Cortex of kidney (tissue), 1 donor: ENCODE data around the gene TP53I11.

Experiments
- DNase-seq: peaks from one replicate; lab custom pipeline; 2025; lab: John Stamatoyannopoulos, UW

TP53I11 gene

GRCh38 chr11:44957040-44957515 lies 6.4 kb upstream of the TP53I11 start:
- DNase-seq = no peak

- no peak for DNase-seq
These were observed 4.5 kb upstream of the TP53I11 start for GRCh38 chr11:44955015-44955738.

GRCh38 chr11:44954051-44954906 lies 3.6 kb upstream of the TP53I11 start:
- no peak for DNase-seq

- no peak for DNase-seq
These were observed 2.0 kb upstream of the TP53I11 start for GRCh38 chr11:44952500-44953260.

- DNase-seq = no peak
These were observed 1.4 kb upstream of the TP53I11 start for GRCh38 chr11:44952082-44952481.

GRCh38 chr11:44950031-44950624 lies 555 bp downstream of the TP53I11 start:
- no peak for DNase-seq

- no peak for DNase-seq
These were observed 1.3 kb downstream of the TP53I11 start for GRCh38 chr11:44949160-44950030.

GRCh38 chr11:44948155-44948554 lies 2.5 kb downstream of the TP53I11 start:
- no peak for DNase-seq

- DNase-seq = no peak
These were observed 3.6 kb downstream of the TP53I11 start for GRCh38 chr11:44947114-44947513.

GRCh38 chr11:44946263-44946662 lies 4.4 kb downstream of the TP53I11 start:
- DNase-seq = no peak

GRCh38 chr11:44945666-44946065 lies 5.0 kb downstream of the TP53I11 start:
- DNase-seq = no peak

- no peak for DNase-seq
These were observed 5.8 kb downstream of the TP53I11 start for GRCh38 chr11:44944853-44945235.

- no peak for DNase-seq
These were observed 6.4 kb downstream of the TP53I11 start for GRCh38 chr11:44944181-44944852.

GRCh38 chr11:44943696-44944095 lies 7.0 kb downstream of the TP53I11 start:
- DNase-seq = no peak

GRCh38 chr11:44943118-44943517 lies 7.6 kb downstream of the TP53I11 start:
- no peak for DNase-seq

- no peak for DNase-seq
These were observed 8.4 kb downstream of the TP53I11 start for GRCh38 chr11:44942029-44942955.

- no peak for DNase-seq
These were observed 9.2 kb downstream of the TP53I11 start for GRCh38 chr11:44941259-44942021.

GRCh38 chr11:44940835-44941234 lies 9.8 kb downstream of the TP53I11 start:
- DNase-seq = no peak

GRCh38 chr11:44940404-44940803 lies 10.3 kb downstream of the TP53I11 start:
- DNase-seq = no peak
